ENCODE measurements around the gene PNLIPRP2. TPM values are rescaled to one million over a fixed set of nuclear protein-coding genes. Genes with fewer than 3 reads are reported as not detected.

PNLIPRP2 gene
- total and polyA plus RNA-seq, 2 of the 4 experiments (the other 2 are of a cell fraction) = not detected

DNA sequence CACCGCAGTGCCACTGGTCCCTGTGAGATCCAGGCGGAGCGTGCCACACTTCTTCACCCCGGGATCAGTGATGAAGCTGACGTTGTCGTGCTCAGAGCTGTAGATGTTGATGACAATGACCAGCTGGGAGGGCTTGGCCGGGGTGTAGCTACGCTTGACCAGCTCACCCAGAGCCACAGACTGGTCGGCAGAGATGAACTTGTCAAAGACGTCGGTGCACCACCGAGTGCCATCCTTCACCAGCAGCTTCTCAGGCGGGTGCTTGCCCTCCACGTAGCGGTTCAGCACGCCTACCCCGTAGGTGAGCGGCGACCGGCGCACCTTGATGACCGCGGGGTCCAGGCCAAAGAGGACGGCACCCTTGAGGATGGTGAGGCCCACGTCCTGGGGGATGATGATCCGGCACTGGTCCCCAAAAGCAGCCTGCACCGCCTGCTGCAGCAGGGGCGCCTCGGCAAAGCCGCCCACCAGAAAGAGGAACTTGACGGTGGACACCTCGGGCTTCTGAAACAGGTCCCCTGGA is 54.2 kb downstream of the PNLIPRP2 start:
- Histone ChIP-seq H3K18ac (ENCODE audit: low read depth, low read length) (no peak overlapping the region), H3K23ac (ENCODE audit: low read depth, low read length) (no peak overlapping the region), H3K27ac (ENCODE audit: insufficient read depth, low read length) (no peak overlapping the region), H3K4me2 (ENCODE audit: low read depth, low read length) (no peak overlapping the region), H3K9me3 (ENCODE audit: control insufficient read depth, insufficient read depth, low read length) (no peaks in the 10 kb centered on the region), H3K4me1 (ENCODE audit: control insufficient read depth, insufficient read depth, low read length) (peaks cover 6% of the 10 kb centered on the region), H4K91ac (ENCODE audit: insufficient read depth, low read depth, low read length) (no peak overlapping the region), H4K20me1 (ENCODE audit: insufficient read depth, low read length) (no peaks in the 10 kb centered on the region), H2AFZ (replicated peaks; ENCODE audit: low read length, poor library complexity) (no peak overlapping the region), H3K9ac (ENCODE audit: low read depth, low read length) (no peak overlapping the region), H2BK120ac (ENCODE audit: low read depth, low read length) (no peak overlapping the region), H3K27me3 (ENCODE audit: control insufficient read depth, insufficient read depth, low read length) (no peaks in the 10 kb centered on the region), H3K56ac (ENCODE audit: extremely low read depth, insufficient read depth, low read length) (no peak overlapping the region), H4K5ac (ENCODE audit: low read depth, low read length) (no peak overlapping the region), H3K79me1 (ENCODE audit: low read depth in 1 of 2, low read length in 2 of 2) (no peaks in the 10 kb centered on the region), H3K4me3 (ENCODE audit: insufficient read depth, low read depth, low read length) (no peak overlapping the region), H2BK20ac (ENCODE audit: low read depth, low read length) (no peak overlapping the region), H2BK5ac (ENCODE audit: low read depth, low read length, poor library complexity, severe bottlenecking) (no peak overlapping the region), H4K8ac (ENCODE audit: low read depth in 2 of 2, low read length in 2 of 2) (no peak overlapping the region), H3K36me3 (ENCODE audit: control insufficient read depth, insufficient read depth, low read length) (peaks cover 12% of the 10 kb centered on the region), H3K14ac (replicated peaks; ENCODE audit: low read depth, low read length) (no peak overlapping the region), H2AK5ac (ENCODE audit: low read depth, low read length) (no peak overlapping the region), H3K9me1 (ENCODE audit: insufficient read depth, low read length) (peaks cover 14% of the 10 kb centered on the region), H3K4ac (ENCODE audit: low read depth, low read length) (no peak overlapping the region), H2BK15ac (ENCODE audit: low read depth, low read length) (no peak overlapping the region), H2AK9ac (replicated peaks; ENCODE audit: low read depth, low read length, poor library complexity) (no peak overlapping the region)
- intact Hi-C loops (cut with micrococcal nuclease) (no loop called here), dilution Hi-C loops (cut with HindIII; ENCODE audit: low sequenced_read_pairs, unreplicated experiment) (loop anchor here (25.0 kb wide), 1 partner anchor 112 kb away; no protein-coding TSS in a partner anchor), in situ Hi-C loops (cut with MboI; ENCODE audit: low sequenced_read_pairs) (loop anchor here (5.0 kb wide), 1 partner anchor 502 kb away; no protein-coding TSS in a partner anchor)
- TF ChIP-seq, protein P1, sequence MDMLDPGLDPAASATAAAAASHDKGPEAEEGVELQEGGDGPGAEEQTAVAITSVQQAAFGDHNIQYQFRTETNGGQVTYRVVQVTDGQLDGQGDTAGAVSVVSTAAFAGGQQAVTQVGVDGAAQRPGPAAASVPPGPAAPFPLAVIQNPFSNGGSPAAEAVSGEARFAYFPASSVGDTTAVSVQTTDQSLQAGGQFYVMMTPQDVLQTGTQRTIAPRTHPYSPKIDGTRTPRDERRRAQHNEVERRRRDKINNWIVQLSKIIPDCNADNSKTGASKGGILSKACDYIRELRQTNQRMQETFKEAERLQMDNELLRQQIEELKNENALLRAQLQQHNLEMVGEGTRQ (IDR thresholded peaks at IDR 0.05; ENCODE audit: low read depth, low read length) = no peak
- no peak for TF ChIP-seq SMC3 (IDR thresholded peaks at IDR 0.05; ENCODE audit: low read depth, low read length)
- no peak for TF ChIP-seq MAFK (IDR thresholded peaks at IDR 0.05; ENCODE audit: low read depth, low read length)
- no peak for TF ChIP-seq POLR2A (IDR thresholded peaks at IDR 0.05; ENCODE audit: low read depth, low read length)
- WGBS, 2 experiments (ENCODE audit: extremely low coverage in 2 of 2, insufficient read length in 1 of 2) = 100% methylated on average over 23 of the region's 32 CpGs; no CpG with 5 or more reads in 1 of the 2 experiments
- DNase-seq = no peak
- ATAC-seq (ENCODE audit: low read depth) = no peak
- no TSS peak for BruUV-seq (replicated peaks)
- CTCF ChIA-PET = interaction anchor here (1.1 kb wide), 1 partner anchor 113 kb away, joined by 3 read pairs; no protein-coding TSS in a partner anchor
- POLR2A ChIA-PET (ENCODE audit: unreplicated experiment) = no interaction called here

All from IMR-90 (cell line).